Upper lobe of left lung (tissue), 4 donors: Measurements from ENCODE around the gene NUP107.

Source experiments
- POLR2A ChIP-seq, 4 donors: fragments of 450-650 bp; IDR thresholded peaks; one replicate each; pipeline ENCODE4 v1.5.1; 2016 to 2017; ENCODE audit warnings: antibody characterized with exemption in 4 of 4, mild to moderate bottlenecking in 2 of 4
- TF ChIP-seq, protein P1 (sequence below), 6 experiments: fragments of 450-650 bp in 4 of 6; fragments of 200-600 bp in 2 of 6; sonication (generic) in 2 of 6; IDR thresholded peaks; one replicate each; pipeline ENCODE4 v1.5.1; 2016 to 2019; ENCODE audit warnings: antibody characterized with exemption in 6 of 6

DNA sequence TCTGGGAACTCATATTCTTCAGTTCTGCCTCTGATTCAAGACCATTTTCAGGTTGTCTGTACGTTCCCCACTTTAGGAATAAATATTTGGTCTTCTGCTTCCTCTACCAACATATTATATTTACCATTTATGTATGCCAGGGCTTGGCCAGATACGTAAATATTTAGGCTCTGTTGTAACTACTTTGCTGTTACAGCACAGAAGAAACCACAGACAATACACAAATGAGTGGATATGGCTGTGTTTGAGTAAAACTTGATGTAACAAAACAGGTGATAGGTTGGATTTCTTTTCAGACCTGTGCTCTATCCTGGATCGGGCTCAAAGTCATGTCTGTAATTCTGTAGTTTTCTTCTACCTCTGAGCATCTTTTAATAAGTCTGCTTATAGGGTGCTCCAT, 38.6 kb upstream of the NUP107 start:
- TF ChIP-seq, protein P1, sequence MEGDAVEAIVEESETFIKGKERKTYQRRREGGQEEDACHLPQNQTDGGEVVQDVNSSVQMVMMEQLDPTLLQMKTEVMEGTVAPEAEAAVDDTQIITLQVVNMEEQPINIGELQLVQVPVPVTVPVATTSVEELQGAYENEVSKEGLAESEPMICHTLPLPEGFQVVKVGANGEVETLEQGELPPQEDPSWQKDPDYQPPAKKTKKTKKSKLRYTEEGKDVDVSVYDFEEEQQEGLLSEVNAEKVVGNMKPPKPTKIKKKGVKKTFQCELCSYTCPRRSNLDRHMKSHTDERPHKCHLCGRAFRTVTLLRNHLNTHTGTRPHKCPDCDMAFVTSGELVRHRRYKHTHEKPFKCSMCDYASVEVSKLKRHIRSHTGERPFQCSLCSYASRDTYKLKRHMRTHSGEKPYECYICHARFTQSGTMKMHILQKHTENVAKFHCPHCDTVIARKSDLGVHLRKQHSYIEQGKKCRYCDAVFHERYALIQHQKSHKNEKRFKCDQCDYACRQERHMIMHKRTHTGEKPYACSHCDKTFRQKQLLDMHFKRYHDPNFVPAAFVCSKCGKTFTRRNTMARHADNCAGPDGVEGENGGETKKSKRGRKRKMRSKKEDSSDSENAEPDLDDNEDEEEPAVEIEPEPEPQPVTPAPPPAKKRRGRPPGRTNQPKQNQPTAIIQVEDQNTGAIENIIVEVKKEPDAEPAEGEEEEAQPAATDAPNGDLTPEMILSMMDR (IDR thresholded peaks at IDR 0.05), result no peak
- no peak for TF ChIP-seq POLR2A (IDR thresholded peaks at IDR 0.05)
